Transverse colon (tissue), 4 donors: ENCODE data around the gene TBC1D16.

ENCODE experiments used
- EP300 ChIP-seq: sonication (generic); formaldehyde crosslinking; IDR thresholded peaks from one replicate; pipeline ENCODE4 v1.6.1; 2017; ENCODE audit warnings: antibody characterized with exemption, low read depth
- POLR2AphosphoS5 ChIP-seq, 3 donors: sonication (generic); formaldehyde crosslinking; IDR thresholded peaks; one replicate each; pipeline ENCODE4 v1.6.1; 2016; ENCODE audit warnings: antibody characterized with exemption in 3 of 3
- TF ChIP-seq, protein P1 (sequence below), 5 experiments: fragments of 200-600 bp in 3 of 5; fragments of 450-650 bp in 2 of 5; sonication (generic) in 3 of 5; IDR thresholded peaks; 1 replicate in 2 of 5; 2 replicates in 3 of 5; pipeline ENCODE4 v1.5.1; 2016 to 2017; ENCODE audit warnings: antibody characterized with exemption in 5 of 5, inconsistent platforms in 3 of 5, mild to moderate bottlenecking in 2 of 5, moderate library complexity in 1 of 5

DNA sequence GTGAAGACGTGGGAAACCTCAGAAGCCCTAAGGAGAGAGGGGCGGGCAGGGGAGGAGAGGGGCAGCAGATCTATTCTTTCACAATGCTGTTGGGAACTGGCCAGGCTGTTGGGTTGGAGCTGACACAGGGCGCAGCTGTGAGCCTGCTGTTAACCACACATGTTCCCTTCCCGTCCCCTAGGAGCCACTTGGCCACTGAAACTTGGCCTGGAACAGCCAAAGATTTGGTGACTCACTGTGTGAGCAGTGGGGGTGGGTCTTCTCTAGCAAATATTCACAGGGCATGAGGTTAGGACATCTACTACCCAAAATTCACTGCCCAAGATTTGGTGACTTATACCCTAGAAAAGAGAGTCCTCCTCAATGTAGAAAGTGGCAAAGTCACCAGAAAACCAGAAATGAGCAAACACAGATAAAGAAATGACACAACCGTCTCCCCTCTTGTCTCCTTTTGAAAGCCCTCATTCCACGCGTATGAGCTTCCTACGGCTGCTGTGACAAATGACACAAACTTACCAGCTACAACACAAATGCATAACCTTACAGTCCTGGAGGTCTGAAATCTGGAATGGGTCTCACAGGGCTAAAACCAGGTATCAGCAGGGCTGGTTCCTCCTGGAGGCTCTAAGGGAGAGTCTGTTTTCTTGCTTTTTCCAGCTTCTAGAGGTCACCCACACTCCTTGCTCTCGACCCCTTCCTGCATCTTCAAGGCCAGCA lies 6.3 kb downstream of the TBC1D16 start:
- TF ChIP-seq, protein P1, sequence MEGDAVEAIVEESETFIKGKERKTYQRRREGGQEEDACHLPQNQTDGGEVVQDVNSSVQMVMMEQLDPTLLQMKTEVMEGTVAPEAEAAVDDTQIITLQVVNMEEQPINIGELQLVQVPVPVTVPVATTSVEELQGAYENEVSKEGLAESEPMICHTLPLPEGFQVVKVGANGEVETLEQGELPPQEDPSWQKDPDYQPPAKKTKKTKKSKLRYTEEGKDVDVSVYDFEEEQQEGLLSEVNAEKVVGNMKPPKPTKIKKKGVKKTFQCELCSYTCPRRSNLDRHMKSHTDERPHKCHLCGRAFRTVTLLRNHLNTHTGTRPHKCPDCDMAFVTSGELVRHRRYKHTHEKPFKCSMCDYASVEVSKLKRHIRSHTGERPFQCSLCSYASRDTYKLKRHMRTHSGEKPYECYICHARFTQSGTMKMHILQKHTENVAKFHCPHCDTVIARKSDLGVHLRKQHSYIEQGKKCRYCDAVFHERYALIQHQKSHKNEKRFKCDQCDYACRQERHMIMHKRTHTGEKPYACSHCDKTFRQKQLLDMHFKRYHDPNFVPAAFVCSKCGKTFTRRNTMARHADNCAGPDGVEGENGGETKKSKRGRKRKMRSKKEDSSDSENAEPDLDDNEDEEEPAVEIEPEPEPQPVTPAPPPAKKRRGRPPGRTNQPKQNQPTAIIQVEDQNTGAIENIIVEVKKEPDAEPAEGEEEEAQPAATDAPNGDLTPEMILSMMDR (IDR thresholded peaks at IDR 0.05): no peak
- TF ChIP-seq POLR2AphosphoS5 (IDR thresholded peaks at IDR 0.05) (peak; percentile 19 to 52 (median 33)), EP300 (no peak)
